Measurements from ENCODE around the gene KLF11. TPM values are rescaled to one million over a fixed set of nuclear protein-coding genes. Genes with fewer than 3 reads are reported as not detected.

The KLF11 gene
- total RNA-seq, 1 donor from 2014 or later, result 21.1 TPM

DNA sequence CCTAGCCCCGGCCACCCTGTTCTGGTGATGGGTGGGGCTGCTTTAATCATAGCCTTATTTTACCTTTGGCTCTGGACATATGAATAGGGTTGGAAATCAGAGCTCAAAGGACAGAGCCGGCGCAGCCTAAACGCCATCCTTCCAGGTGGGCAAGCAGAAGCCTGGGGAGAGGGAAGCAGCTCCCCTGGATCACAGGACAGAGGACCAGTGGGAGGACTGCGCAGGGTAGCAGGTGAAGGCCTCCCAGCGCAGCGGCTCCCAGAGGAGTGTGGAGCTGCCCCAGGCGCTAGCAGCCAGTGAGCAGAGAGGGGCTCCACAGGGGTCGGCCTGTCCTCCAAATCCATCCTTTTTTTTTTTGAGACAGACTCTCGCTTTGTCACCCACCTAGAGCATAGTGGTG is 53.3 kb downstream of the KLF11 start:
- DNase-seq, result no peak
- Mint-ChIP-seq H3K36me3 (ENCODE audit: unreplicated experiment) (peaks cover 9% of the 10 kb centered on the region), H3K27me3 (ENCODE audit: unreplicated experiment) (peaks cover 5% of the 10 kb centered on the region), H3K4me1 (ENCODE audit: low read depth, unreplicated experiment) (peaks cover 10% of the 10 kb centered on the region), H3K9me3 (ENCODE audit: unreplicated experiment) (peaks cover 3% of the 10 kb centered on the region), H3K27ac (ENCODE audit: unreplicated experiment) (no peak overlapping the region), H3K4me3 (ENCODE audit: unreplicated experiment) (no peak overlapping the region)
- TF ChIP-seq, protein P1, sequence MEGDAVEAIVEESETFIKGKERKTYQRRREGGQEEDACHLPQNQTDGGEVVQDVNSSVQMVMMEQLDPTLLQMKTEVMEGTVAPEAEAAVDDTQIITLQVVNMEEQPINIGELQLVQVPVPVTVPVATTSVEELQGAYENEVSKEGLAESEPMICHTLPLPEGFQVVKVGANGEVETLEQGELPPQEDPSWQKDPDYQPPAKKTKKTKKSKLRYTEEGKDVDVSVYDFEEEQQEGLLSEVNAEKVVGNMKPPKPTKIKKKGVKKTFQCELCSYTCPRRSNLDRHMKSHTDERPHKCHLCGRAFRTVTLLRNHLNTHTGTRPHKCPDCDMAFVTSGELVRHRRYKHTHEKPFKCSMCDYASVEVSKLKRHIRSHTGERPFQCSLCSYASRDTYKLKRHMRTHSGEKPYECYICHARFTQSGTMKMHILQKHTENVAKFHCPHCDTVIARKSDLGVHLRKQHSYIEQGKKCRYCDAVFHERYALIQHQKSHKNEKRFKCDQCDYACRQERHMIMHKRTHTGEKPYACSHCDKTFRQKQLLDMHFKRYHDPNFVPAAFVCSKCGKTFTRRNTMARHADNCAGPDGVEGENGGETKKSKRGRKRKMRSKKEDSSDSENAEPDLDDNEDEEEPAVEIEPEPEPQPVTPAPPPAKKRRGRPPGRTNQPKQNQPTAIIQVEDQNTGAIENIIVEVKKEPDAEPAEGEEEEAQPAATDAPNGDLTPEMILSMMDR (IDR thresholded peaks at IDR 0.05; ENCODE audit: partially characterized antibody, unreplicated experiment), result no peak

DNA sequence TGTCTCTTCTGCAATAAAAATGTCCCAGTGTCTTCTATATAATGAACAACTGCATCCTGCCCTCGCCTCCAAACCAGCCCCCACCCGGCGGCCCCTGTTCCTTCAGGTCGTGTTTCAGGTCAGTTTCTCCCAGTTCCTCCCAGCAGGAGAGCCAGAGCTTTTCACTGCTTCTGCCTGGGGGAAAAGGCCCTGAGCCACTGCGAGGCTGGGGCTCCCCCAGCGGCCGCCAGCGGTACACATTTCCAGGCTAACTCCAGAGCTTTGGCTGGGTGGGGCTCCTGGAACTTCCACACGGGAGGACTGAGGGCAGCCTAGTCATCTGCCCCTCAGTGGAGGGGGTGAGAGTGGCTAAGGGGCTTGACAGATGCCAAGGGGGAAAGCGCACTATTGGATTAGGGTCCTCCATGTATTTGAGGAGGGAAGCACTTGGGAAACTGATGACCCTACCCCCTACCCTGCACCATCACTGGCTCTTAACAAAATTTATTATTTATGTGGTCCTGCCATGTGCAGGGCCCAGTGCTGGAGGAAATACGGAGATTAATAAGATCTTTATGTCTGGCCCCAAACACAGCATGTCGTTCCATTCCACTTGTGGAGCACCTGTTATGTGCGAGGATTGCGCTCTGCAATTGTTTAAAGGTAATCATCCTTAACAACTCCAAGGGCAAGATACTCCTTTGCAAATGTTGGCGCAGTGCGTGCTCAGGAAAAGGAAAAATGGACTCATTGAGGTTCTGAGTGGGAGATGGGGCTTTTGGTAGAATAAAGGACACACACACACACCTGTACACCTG is 54.2 kb downstream of the KLF11 start:
- no peak overlapping the region for H3K4me3 Mint-ChIP-seq (ENCODE audit: unreplicated experiment)
- H3K9me3 Mint-ChIP-seq (ENCODE audit: unreplicated experiment), result peaks cover 3% of the 10 kb centered on the region
- peaks cover 3% of the 10 kb centered on the region for H3K36me3 Mint-ChIP-seq (ENCODE audit: unreplicated experiment)
- no peak overlapping the region for H3K27ac Mint-ChIP-seq (ENCODE audit: unreplicated experiment)
- peaks cover 7% of the 10 kb centered on the region for H3K27me3 Mint-ChIP-seq (ENCODE audit: unreplicated experiment)
- peak; percentile 80 for DNase-seq
- peaks cover 10% of the 10 kb centered on the region for H3K4me1 Mint-ChIP-seq (ENCODE audit: low read depth, unreplicated experiment)
- TF ChIP-seq, protein P1 (IDR thresholded peaks at IDR 0.05; ENCODE audit: partially characterized antibody, unreplicated experiment), result peak; percentile 86

DNA sequence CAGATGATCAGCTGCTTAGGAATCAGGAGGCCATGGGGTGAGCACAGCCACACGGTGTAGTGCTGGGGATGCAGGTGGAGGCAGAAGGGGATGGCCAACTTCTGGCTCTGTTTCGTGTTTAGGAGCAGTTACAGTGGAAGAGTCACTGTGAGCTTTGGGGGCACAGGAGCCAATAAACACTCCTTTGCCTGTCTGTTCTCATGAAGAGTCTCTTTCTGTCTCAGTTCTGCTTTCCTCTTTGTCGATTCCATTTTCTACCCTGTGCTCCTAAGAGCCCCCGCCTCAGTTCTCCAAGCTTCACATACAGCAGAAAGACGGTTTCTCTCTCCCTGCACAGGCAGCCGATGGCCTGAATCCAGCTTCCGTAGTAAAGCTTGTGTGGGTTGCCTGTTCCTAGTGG is 58.1 kb downstream of the KLF11 start:
- no peaks in the 10 kb centered on the region for H3K36me3 Mint-ChIP-seq (ENCODE audit: unreplicated experiment)
- H3K4me1 Mint-ChIP-seq (ENCODE audit: low read depth, unreplicated experiment), result peaks cover 1% of the 10 kb centered on the region
- H3K27ac Mint-ChIP-seq (ENCODE audit: unreplicated experiment), result no peak overlapping the region
- H3K9me3 Mint-ChIP-seq (ENCODE audit: unreplicated experiment), result peaks cover 1% of the 10 kb centered on the region
- peaks cover 5% of the 10 kb centered on the region for H3K27me3 Mint-ChIP-seq (ENCODE audit: unreplicated experiment)
- H3K4me3 Mint-ChIP-seq (ENCODE audit: unreplicated experiment), result no peak overlapping the region
- TF ChIP-seq, protein P1 (IDR thresholded peaks at IDR 0.05; ENCODE audit: partially characterized antibody, unreplicated experiment), result no peak
- no peak for DNase-seq

DNA sequence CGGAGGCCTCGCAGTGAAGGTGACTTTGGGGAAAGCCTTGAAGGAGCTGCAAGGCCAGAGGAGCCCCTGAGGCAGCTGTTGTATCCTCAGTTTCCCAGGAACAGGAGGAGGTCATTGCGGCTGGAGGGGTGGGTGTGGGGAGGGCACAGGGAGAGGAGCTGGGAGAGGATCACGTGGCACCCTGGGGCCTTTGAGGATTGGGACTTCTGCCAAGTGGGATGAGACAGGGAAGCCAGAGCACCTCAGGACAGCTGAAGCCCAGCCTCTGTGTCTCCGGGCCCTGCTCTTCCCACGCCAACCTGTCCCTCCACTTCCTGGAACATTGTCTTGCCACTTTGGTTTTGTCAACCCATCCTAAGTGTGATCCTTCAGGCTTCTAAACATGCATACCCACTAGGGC is 59.8 kb downstream of the KLF11 start:
- no peak for DNase-seq
- Mint-ChIP-seq H3K36me3 (ENCODE audit: unreplicated experiment) (peaks cover 4% of the 10 kb centered on the region), H3K27me3 (ENCODE audit: unreplicated experiment) (peaks cover 5% of the 10 kb centered on the region), H3K9me3 (ENCODE audit: unreplicated experiment) (peaks cover 1% of the 10 kb centered on the region), H3K4me1 (ENCODE audit: low read depth, unreplicated experiment) (no peaks in the 10 kb centered on the region), H3K27ac (ENCODE audit: unreplicated experiment) (no peak overlapping the region), H3K4me3 (ENCODE audit: unreplicated experiment) (no peak overlapping the region)
- TF ChIP-seq, protein P1 (IDR thresholded peaks at IDR 0.05; ENCODE audit: partially characterized antibody, unreplicated experiment), result no peak

Other genes starting within 250 kb of the KLF11 start
- gene TAF1B, start 200.1 kb upstream of the KLF11 start, total RNA-seq (ENCODE audit: unreplicated experiment), result 16.7 TPM
- 4.3 TPM for gene GRHL1, start 91.9 kb upstream of the KLF11 start, total RNA-seq (ENCODE audit: unreplicated experiment)
- not detected for gene CYS1, start 36.9 kb downstream of the KLF11 start, total RNA-seq (ENCODE audit: unreplicated experiment)
- gene RRM2, start 79.2 kb downstream of the KLF11 start, total RNA-seq (ENCODE audit: unreplicated experiment), result 21.2 TPM

All from glutamatergic neuron (in vitro differentiated cells).